ENCODE results near the gene REXO1.

DNA sequence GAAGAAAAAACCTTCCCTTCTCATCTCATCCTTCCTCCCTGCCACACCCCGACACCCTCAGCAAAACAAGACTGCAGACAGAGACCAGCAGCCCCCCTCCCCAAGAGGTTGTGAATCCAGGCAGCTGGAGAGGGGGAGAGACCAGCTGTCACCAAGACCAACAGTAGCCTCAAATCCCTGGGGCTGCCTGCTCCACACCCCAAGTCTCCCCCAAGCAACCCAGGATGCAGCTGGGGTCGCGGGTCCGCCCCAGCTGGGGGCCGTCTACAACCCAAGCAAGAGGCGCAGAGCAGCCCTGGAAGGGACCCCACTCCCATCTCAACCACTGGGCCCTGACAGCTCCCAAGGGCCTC lies 8.0 kb upstream of the REXO1 start:
- TF ChIP-seq CTCF (IDR thresholded peaks at IDR 0.05; ENCODE audit: borderline replicate concordance, extremely low read depth, low read length, poor library complexity, severe bottlenecking) (no peak), EZH2 (IDR thresholded peaks at IDR 0.05; ENCODE audit: borderline replicate concordance, low read depth, low read length, severe bottlenecking) (no peak)
